ENCODE results near the gene HNRNPCL1. TPM values are rescaled to one million over a fixed set of nuclear protein-coding genes. Genes with fewer than 3 reads are reported as not detected.
"Not testable (repeated sequence)": the region's sequence is repeated elsewhere in the genome, so short reads cannot be mapped to it uniquely, and the experiment has no call there.

HNRNPCL1 gene
- not detected for total RNA-seq
- long read RNA-seq = 0 reads

GRCh38 chr1:12848620-12849019 lies at the start of gene HNRNPCL1:
Gene HNRNPCL1, minus strand, starts transcription at chr1:12848720. Its CDS starts 431 bp downstream, at chr1:12848289.
- H3K4me3 ChIP-seq; H3K27ac ChIP-seq; DNase-seq; ATAC-seq; intact Hi-C loops (cut with DNase I); H3K4me1 ChIP-seq; H3K9me3 ChIP-seq; H3K27me3 ChIP-seq (ENCODE audit: low read depth); H3K36me3 ChIP-seq: not testable (repeated sequence)

- H3K27me3 ChIP-seq (ENCODE audit: low read depth); H3K27ac ChIP-seq: not testable (repeated sequence)
These were observed 49.6 kb upstream of the HNRNPCL1 start, which contains the start of gene PRAMEF10 for GRCh38 chr1:12898170-12898569. Gene PRAMEF10, minus strand, starts transcription at chr1:12898270. Its CDS starts 2,423 bp downstream, at chr1:12895847.

GRCh38 chr1:12886101-12886500 lies 37.6 kb upstream of the HNRNPCL1 start, which contains the start of gene PRAMEF4:
Gene PRAMEF4, minus strand, starts transcription at chr1:12886201. Its CDS starts 2,807 bp downstream, at chr1:12883394.
- intact Hi-C loops (cut with DNase I); ATAC-seq; DNase-seq; H3K27me3 ChIP-seq (ENCODE audit: low read depth); H3K4me1 ChIP-seq; H3K9me3 ChIP-seq; H3K36me3 ChIP-seq; H3K4me3 ChIP-seq; H3K27ac ChIP-seq: not testable (repeated sequence)

More at GRCh38 chr1:12898170-12898569, 49.6 kb upstream of the HNRNPCL1 start, which contains the start of gene PRAMEF10:
- H3K4me3 ChIP-seq; H3K9me3 ChIP-seq; ATAC-seq; intact Hi-C loops (cut with DNase I); H3K4me1 ChIP-seq; H3K36me3 ChIP-seq; DNase-seq: not testable (repeated sequence)

- H3K36me3 ChIP-seq; ATAC-seq; DNase-seq; H3K27ac ChIP-seq; H3K4me1 ChIP-seq; H3K9me3 ChIP-seq; H3K4me3 ChIP-seq; H3K27me3 ChIP-seq (ENCODE audit: low read depth); intact Hi-C loops (cut with DNase I): not testable (repeated sequence)
These were observed 29.9 kb upstream of the HNRNPCL1 start for GRCh38 chr1:12878453-12878852.

GRCh38 chr1:12863131-12863880 lies 14.8 kb upstream of the HNRNPCL1 start:
- ATAC-seq; H3K36me3 ChIP-seq; intact Hi-C loops (cut with DNase I); H3K4me3 ChIP-seq; H3K27me3 ChIP-seq (ENCODE audit: low read depth); H3K27ac ChIP-seq; H3K4me1 ChIP-seq; H3K9me3 ChIP-seq; DNase-seq: not testable (repeated sequence)

GRCh38 chr1:12856786-12857185 lies 8.3 kb upstream of the HNRNPCL1 start, which contains the start of gene PRAMEF2:
Gene PRAMEF2, plus strand, starts transcription at chr1:12857086. Its CDS starts 1,924 bp downstream, at chr1:12859010.
- DNase-seq; H3K27ac ChIP-seq; H3K4me1 ChIP-seq; H3K27me3 ChIP-seq (ENCODE audit: low read depth); ATAC-seq; H3K36me3 ChIP-seq; H3K9me3 ChIP-seq; H3K4me3 ChIP-seq; intact Hi-C loops (cut with DNase I): not testable (repeated sequence)

GRCh38 chr1:12851779-12852178 lies 3.3 kb upstream of the HNRNPCL1 start:
- ATAC-seq (no peak), DNase-seq (no peak)
- no peak overlapping the region for H3K4me3 ChIP-seq
- no peaks in the 10 kb centered on the region for H3K27me3 ChIP-seq (ENCODE audit: low read depth)
- no peaks in the 10 kb centered on the region for H3K4me1 ChIP-seq
- TF ChIP-seq CTCF (IDR thresholded peaks at IDR 0.05) = no peak
- H3K36me3 ChIP-seq = no peaks in the 10 kb centered on the region
- intact Hi-C loops (cut with DNase I) = no loop called here
- H3K9me3 ChIP-seq = no peaks in the 10 kb centered on the region
- no peak overlapping the region for H3K27ac ChIP-seq

GRCh38 chr1:12833251-12833650 lies 15.3 kb downstream of the HNRNPCL1 start:
- H3K36me3 ChIP-seq; H3K4me1 ChIP-seq; H3K9me3 ChIP-seq; H3K27me3 ChIP-seq (ENCODE audit: low read depth); H3K27ac ChIP-seq; DNase-seq; intact Hi-C loops (cut with DNase I); H3K4me3 ChIP-seq; ATAC-seq: not testable (repeated sequence)

- DNase-seq; H3K36me3 ChIP-seq; H3K4me1 ChIP-seq; H3K27ac ChIP-seq; intact Hi-C loops (cut with DNase I); H3K9me3 ChIP-seq; H3K27me3 ChIP-seq (ENCODE audit: low read depth); H3K4me3 ChIP-seq; ATAC-seq: not testable (repeated sequence)
These were observed 17.2 kb downstream of the HNRNPCL1 start, which contains the start of gene PRAMEF11 for GRCh38 chr1:12831310-12831709. Gene PRAMEF11, minus strand, starts transcription at chr1:12831410. Its CDS starts 2,621 bp downstream, at chr1:12828789.

- H3K36me3 ChIP-seq; H3K9me3 ChIP-seq; ATAC-seq; intact Hi-C loops (cut with DNase I); DNase-seq; H3K27ac ChIP-seq; H3K4me3 ChIP-seq; H3K4me1 ChIP-seq; H3K27me3 ChIP-seq (ENCODE audit: low read depth): not testable (repeated sequence)
These were observed 29.5 kb downstream of the HNRNPCL1 start for GRCh38 chr1:12819061-12819460.

Data from lower lobe of right lung (tissue), 2 donors.